Ovary (tissue), 3 donors: ENCODE measurements around the gene FBXL7.

Source experiments
- CTCF ChIP-seq, 3 donors: fragments of 450-650 bp in 2 of 3; fragments of 200-600 bp in 1 of 3; IDR thresholded peaks; one replicate each; pipeline versions ENCODE4 v1.5.1 to v1.8.0; 2016 to 2022; ENCODE audit warnings: antibody characterized with exemption in 3 of 3, mild to moderate bottlenecking in 1 of 3
- EP300 ChIP-seq: sonication (generic); formaldehyde crosslinking; IDR thresholded peaks from one replicate; pipeline ENCODE4 v1.6.1; 2017; ENCODE audit warnings: antibody characterized with exemption
- donor health status: DM: no; HTN: no; CAD: no.

GRCh38 chr5:15539951-15540350 is 40.0 kb downstream of the FBXL7 start:
- TF ChIP-seq EP300 (no peak), CTCF (IDR thresholded peaks at IDR 0.05) (no peak)
